DND-41 (cell line): ENCODE results near the gene MEF2C.

Source experiments
- EZH2 ChIP-seq: IDR thresholded peaks from 3 replicates; pipeline ENCODE4 v1.6.1; 2012; ENCODE audit warnings: borderline replicate concordance, low read depth, mild to moderate bottlenecking, moderate library complexity, low read length, inconsistent platforms; ENCODE audit not compliant: severe bottlenecking
- TF ChIP-seq, protein P1 (sequence below): IDR thresholded peaks from 2 replicates; pipeline ENCODE4 v1.5.1; 2012; ENCODE audit warnings: borderline replicate concordance, low read length, moderate library complexity, mild to moderate bottlenecking; ENCODE audit not compliant: poor library complexity, severe bottlenecking; ENCODE audit errors: extremely low read depth

DNA sequence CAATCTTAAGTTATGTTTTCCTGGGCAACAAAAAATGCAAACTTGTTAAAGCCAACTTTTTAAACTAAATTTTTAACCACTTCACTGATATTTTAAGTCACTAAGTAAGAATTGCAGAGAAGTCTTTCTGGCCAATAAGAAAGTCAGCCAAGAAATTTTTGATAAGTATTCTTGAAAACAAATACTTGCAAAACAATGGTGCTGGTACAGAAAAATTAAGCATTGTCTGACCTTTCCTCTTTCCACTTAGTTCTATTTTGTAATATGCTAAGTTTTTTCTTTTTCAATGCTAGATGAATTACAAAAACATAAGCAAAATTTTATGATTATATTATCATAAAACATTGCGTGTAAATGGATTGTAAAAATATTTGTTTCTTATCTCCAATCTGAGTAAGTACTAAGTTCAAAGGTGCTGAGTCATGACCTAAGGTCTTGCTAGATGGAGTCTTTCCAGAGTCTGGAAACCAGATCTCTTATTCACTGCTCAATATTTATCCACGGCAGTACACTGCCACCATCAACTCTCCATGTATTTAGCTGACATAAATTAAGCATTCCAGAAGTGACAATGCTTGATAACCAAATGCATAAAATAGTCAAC lies 139.7 kb downstream of the MEF2C start:
- TF ChIP-seq, protein P1, sequence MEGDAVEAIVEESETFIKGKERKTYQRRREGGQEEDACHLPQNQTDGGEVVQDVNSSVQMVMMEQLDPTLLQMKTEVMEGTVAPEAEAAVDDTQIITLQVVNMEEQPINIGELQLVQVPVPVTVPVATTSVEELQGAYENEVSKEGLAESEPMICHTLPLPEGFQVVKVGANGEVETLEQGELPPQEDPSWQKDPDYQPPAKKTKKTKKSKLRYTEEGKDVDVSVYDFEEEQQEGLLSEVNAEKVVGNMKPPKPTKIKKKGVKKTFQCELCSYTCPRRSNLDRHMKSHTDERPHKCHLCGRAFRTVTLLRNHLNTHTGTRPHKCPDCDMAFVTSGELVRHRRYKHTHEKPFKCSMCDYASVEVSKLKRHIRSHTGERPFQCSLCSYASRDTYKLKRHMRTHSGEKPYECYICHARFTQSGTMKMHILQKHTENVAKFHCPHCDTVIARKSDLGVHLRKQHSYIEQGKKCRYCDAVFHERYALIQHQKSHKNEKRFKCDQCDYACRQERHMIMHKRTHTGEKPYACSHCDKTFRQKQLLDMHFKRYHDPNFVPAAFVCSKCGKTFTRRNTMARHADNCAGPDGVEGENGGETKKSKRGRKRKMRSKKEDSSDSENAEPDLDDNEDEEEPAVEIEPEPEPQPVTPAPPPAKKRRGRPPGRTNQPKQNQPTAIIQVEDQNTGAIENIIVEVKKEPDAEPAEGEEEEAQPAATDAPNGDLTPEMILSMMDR, result no peak
- no peak for TF ChIP-seq EZH2
